ENCODE data around the gene SNAPC4.
"Not testable (repeated sequence)": the region's sequence is repeated elsewhere in the genome, so short reads cannot be mapped to it uniquely, and the experiment has no call there.

Gene SNAPC4

GRCh38 chr9:136409557-136410455 lies 9.8 kb upstream of the SNAPC4 start:
- Histone ChIP-seq H3K4me3 (ENCODE audit: severe bottlenecking) (peak overlapping the region; percentile 76), H3K27me3 (ENCODE audit: insufficient read depth, poor library complexity, severe bottlenecking) (no peaks in the 10 kb centered on the region), H3K9me3 (ENCODE audit: severe bottlenecking) (no peaks in the 10 kb centered on the region), H3K36me3 (ENCODE audit: low read depth) (peaks cover 72% of the 10 kb centered on the region), H3K4me1 (ENCODE audit: insufficient read depth, poor library complexity, severe bottlenecking) (peaks cover 8% of the 10 kb centered on the region), H3K27ac (ENCODE audit: poor library complexity, severe bottlenecking) (peak overlapping the region; percentile 66)
- TF ChIP-seq, protein P1, sequence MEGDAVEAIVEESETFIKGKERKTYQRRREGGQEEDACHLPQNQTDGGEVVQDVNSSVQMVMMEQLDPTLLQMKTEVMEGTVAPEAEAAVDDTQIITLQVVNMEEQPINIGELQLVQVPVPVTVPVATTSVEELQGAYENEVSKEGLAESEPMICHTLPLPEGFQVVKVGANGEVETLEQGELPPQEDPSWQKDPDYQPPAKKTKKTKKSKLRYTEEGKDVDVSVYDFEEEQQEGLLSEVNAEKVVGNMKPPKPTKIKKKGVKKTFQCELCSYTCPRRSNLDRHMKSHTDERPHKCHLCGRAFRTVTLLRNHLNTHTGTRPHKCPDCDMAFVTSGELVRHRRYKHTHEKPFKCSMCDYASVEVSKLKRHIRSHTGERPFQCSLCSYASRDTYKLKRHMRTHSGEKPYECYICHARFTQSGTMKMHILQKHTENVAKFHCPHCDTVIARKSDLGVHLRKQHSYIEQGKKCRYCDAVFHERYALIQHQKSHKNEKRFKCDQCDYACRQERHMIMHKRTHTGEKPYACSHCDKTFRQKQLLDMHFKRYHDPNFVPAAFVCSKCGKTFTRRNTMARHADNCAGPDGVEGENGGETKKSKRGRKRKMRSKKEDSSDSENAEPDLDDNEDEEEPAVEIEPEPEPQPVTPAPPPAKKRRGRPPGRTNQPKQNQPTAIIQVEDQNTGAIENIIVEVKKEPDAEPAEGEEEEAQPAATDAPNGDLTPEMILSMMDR (IDR thresholded peaks at IDR 0.05; ENCODE audit: poor library complexity, severe bottlenecking), result no peak
- DNase-seq (ENCODE audit: low spot score), result peak; percentile 61
- ATAC-seq (ENCODE audit: low read depth), result peak; percentile 49

DNA sequence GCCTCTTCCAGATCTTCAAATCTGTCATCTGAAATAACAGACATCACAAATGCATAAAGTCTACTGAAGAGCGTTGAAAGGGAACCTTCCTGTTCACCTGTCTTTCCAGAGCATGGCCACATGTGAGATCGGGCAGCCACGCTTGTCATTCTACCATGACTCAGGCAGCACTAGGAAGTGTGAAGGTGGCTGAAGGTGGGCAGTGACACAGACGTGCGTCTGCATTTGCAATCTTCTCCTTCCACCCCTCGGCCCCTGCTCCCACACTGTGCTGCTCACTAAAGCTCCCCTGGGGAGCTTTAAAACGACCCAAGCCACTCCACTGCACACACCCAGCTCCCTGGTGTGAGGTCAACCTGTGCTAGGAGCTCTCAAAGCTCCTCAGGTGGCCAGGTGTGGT lies 7.9 kb upstream of the SNAPC4 start:
- H3K36me3 ChIP-seq (ENCODE audit: low read depth), result peaks cover 65% of the 10 kb centered on the region
- H3K9me3 ChIP-seq (ENCODE audit: severe bottlenecking), result no peaks in the 10 kb centered on the region
- H3K27ac ChIP-seq (ENCODE audit: poor library complexity, severe bottlenecking), result no peak overlapping the region
- peaks cover 8% of the 10 kb centered on the region for H3K4me1 ChIP-seq (ENCODE audit: insufficient read depth, poor library complexity, severe bottlenecking)
- H3K4me3 ChIP-seq (ENCODE audit: severe bottlenecking), result no peak overlapping the region
- DNase-seq (ENCODE audit: low spot score) (no peak), ATAC-seq (ENCODE audit: low read depth) (no peak)
- TF ChIP-seq, protein P1 (IDR thresholded peaks at IDR 0.05; ENCODE audit: poor library complexity, severe bottlenecking), result no peak
- H3K27me3 ChIP-seq (ENCODE audit: insufficient read depth, poor library complexity, severe bottlenecking), result no peaks in the 10 kb centered on the region

GRCh38 chr9:136407061-136407460 lies 7.1 kb upstream of the SNAPC4 start:
- not testable (repeated sequence) for H3K4me1 ChIP-seq (ENCODE audit: insufficient read depth, poor library complexity, severe bottlenecking); H3K27ac ChIP-seq (ENCODE audit: poor library complexity, severe bottlenecking); H3K9me3 ChIP-seq (ENCODE audit: severe bottlenecking); H3K27me3 ChIP-seq (ENCODE audit: insufficient read depth, poor library complexity, severe bottlenecking); ATAC-seq (ENCODE audit: low read depth); H3K4me3 ChIP-seq (ENCODE audit: severe bottlenecking)
- DNase-seq (ENCODE audit: low spot score), result peak; percentile 49
- H3K36me3 ChIP-seq (ENCODE audit: low read depth), result peaks cover 56% of the 10 kb centered on the region

DNA sequence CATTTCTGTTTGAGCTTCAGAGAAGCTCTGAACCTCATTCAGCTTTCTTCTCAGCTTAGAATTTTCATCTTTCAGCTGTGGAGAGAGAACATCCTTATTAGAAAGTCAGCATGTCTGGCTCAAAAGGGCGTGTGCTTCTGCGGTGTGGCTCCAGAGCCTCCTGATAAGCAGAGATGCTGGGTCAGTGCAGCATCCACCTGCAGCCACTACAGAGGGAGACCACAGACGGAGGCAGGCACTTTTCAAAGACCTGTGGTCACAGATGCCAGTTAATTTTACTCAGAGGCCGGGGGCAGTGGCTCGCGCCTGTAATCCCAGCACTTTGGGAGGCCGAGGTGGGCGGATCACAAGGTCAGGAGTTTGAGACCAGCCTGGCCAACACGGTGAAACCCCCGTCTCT lies 5.9 kb upstream of the SNAPC4 start:
- H3K27ac ChIP-seq (ENCODE audit: poor library complexity, severe bottlenecking); H3K27me3 ChIP-seq (ENCODE audit: insufficient read depth, poor library complexity, severe bottlenecking); H3K9me3 ChIP-seq (ENCODE audit: severe bottlenecking); DNase-seq (ENCODE audit: low spot score); H3K4me3 ChIP-seq (ENCODE audit: severe bottlenecking); ATAC-seq (ENCODE audit: low read depth); H3K4me1 ChIP-seq (ENCODE audit: insufficient read depth, poor library complexity, severe bottlenecking): not testable (repeated sequence)
- H3K36me3 ChIP-seq (ENCODE audit: low read depth), result peaks cover 55% of the 10 kb centered on the region

DNA sequence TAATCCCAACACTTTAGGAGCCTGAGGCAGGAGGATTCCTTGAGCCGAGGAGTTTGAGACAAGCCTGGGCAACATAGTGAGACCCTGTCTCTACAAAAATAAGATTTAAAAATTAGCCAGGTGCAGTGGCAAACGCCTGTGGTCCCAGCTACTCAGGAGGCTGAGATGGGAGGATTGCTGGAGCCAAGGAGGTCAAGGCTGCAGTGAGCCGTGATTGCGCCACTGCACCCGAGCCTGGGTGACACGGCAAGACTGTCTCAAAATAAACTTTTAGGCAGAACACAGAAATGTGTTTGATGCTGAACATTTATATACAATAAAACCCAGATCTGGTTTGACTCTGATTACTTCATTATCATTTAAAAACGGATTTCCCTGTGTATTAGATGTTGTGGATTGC lies 5.5 kb upstream of the SNAPC4 start:
- no peak for ATAC-seq (ENCODE audit: low read depth)
- Histone ChIP-seq H3K9me3 (ENCODE audit: severe bottlenecking) (no peaks in the 10 kb centered on the region), H3K27me3 (ENCODE audit: insufficient read depth, poor library complexity, severe bottlenecking) (no peaks in the 10 kb centered on the region), H3K4me1 (ENCODE audit: insufficient read depth, poor library complexity, severe bottlenecking) (no peaks in the 10 kb centered on the region), H3K27ac (ENCODE audit: poor library complexity, severe bottlenecking) (no peak overlapping the region), H3K36me3 (ENCODE audit: low read depth) (peaks cover 55% of the 10 kb centered on the region), H3K4me3 (ENCODE audit: severe bottlenecking) (no peak overlapping the region)
- DNase-seq (ENCODE audit: low spot score), result no peak
- TF ChIP-seq, protein P1 (IDR thresholded peaks at IDR 0.05; ENCODE audit: poor library complexity, severe bottlenecking), result no peak

DNA sequence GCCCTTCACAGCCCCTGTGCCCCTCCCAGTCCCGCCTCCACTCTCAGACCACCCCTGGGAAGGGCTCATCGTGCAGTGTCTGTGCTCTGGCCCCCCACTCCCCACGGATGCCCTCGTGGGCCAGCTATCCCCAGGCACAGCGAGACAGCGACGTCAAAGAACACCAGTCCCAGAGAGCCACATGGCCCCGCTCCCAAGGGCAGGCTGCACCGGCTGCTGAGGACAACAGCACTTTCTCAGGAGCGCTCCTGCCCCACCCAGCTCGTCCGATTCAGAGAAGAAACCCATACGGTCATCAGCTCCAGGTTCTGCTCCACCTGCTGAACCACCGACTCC lies 4.8 kb upstream of the SNAPC4 start:
- H3K36me3 ChIP-seq (ENCODE audit: low read depth), result peaks cover 55% of the 10 kb centered on the region
- H3K4me3 ChIP-seq (ENCODE audit: severe bottlenecking), result no peak overlapping the region
- DNase-seq (ENCODE audit: low spot score), result peak; percentile 47
- H3K4me1 ChIP-seq (ENCODE audit: insufficient read depth, poor library complexity, severe bottlenecking), result no peaks in the 10 kb centered on the region
- TF ChIP-seq, protein P1 (IDR thresholded peaks at IDR 0.05; ENCODE audit: poor library complexity, severe bottlenecking), result no peak
- H3K9me3 ChIP-seq (ENCODE audit: severe bottlenecking), result no peaks in the 10 kb centered on the region
- H3K27me3 ChIP-seq (ENCODE audit: insufficient read depth, poor library complexity, severe bottlenecking), result no peaks in the 10 kb centered on the region
- no peak for ATAC-seq (ENCODE audit: low read depth)
- no peak overlapping the region for H3K27ac ChIP-seq (ENCODE audit: poor library complexity, severe bottlenecking)

Data from RWPE2 (cell line).